Lower leg skin (tissue), 4 donors: Measurements from ENCODE around the gene RCAN2. TPM values are rescaled to one million over a fixed set of nuclear protein-coding genes. Genes with fewer than 3 reads are reported as not detected.

ENCODE experiments used
- DNase-seq, 2 donors: peaks; one replicate each; pipeline ENCODE4 v3.0.0-alpha.2; 2019; ENCODE audit warnings: low spot score in 2 of 2
- H3K4me3 ChIP-seq: fragments of 200-600 bp; sonication (generic); 2 replicates; pipeline ENCODE4 v1.5.1; 2017; ENCODE audit warnings: mild to moderate bottlenecking, low read depth; ENCODE audit not compliant: poor library complexity, severe bottlenecking
- CTCF ChIP-seq, 3 donors: fragments of 450-650 bp; IDR thresholded peaks; one replicate each; pipeline ENCODE4 v1.5.1; 2016; ENCODE audit warnings: antibody characterized with exemption in 3 of 3, mild to moderate bottlenecking in 3 of 3, moderate library complexity in 2 of 3
- POLR2A ChIP-seq, 2 donors: fragments of 450-650 bp; IDR thresholded peaks; one replicate each; pipeline ENCODE4 v1.6.1; 2016 to 2017; ENCODE audit warnings: antibody characterized with exemption in 2 of 2, mild to moderate bottlenecking in 1 of 2, moderate library complexity in 1 of 2
- WGBS, 2 donors: methylation state at CpG; one replicate each; pipeline ENCODE4 v1.1.5; 2018; 5-methylcytosine and 5-hydroxymethylcytosine counted together
- intact Hi-C: fragments of 100-400 bp; cut with DNase I; formaldehyde crosslinking; loops from one replicate; pipeline ENCODE4 v1.15.0; 2023; ENCODE audit warnings: low total_unique reads
- total RNA-seq, 4 donors: library from RNA; depleted of rRNA; stranded (reverse); fragments of >200 nt; gene quantifications; one replicate each; pipeline ENCODE4 v1.1.0, GENCODE V29; 2016

Gene RCAN2
- total RNA-seq, 4 donors from 2014 or later, result 3.7 to 18.7 (median 12.8) TPM

GRCh38 chr6:46331461-46331860 lies 159.8 kb downstream of the RCAN2 start:
- no peak for DNase-seq
- no peak overlapping the region for H3K4me3 ChIP-seq
- TF ChIP-seq CTCF (IDR thresholded peaks at IDR 0.05), result no peak
- TF ChIP-seq POLR2A (IDR thresholded peaks at IDR 0.05), result no peak
- intact Hi-C loops, result no loop called here

- 29 to 44% methylated on average over 2 of the region's 2 CpGs for WGBS, 2 donors
- intact Hi-C loops, result no loop called here
These were observed 161.7 kb downstream of the RCAN2 start for GRCh38 chr6:46329568-46329967.

GRCh38 chr6:46327779-46328178 lies 163.5 kb downstream of the RCAN2 start:
- intact Hi-C loops, result no loop called here
- TF ChIP-seq POLR2A (IDR thresholded peaks at IDR 0.05), result no peak
- no peak for TF ChIP-seq CTCF (IDR thresholded peaks at IDR 0.05)
- H3K4me3 ChIP-seq, result no peak overlapping the region
- 55 to 72% methylated on average over 3 of the region's 3 CpGs for WGBS, 2 donors
- DNase-seq, result no peak

More at GRCh38 chr6:46329568-46329967, 161.7 kb downstream of the RCAN2 start:
- no peak for DNase-seq
- H3K4me3 ChIP-seq, result no peak overlapping the region
- TF ChIP-seq CTCF (IDR thresholded peaks at IDR 0.05) (no peak), POLR2A (IDR thresholded peaks at IDR 0.05) (no peak)

GRCh38 chr6:46325561-46326530 lies 165.4 kb downstream of the RCAN2 start:
- DNase-seq, result no peak
- 46 to 54% methylated on average over 21 of the region's 21 CpGs for WGBS, 2 donors
- H3K4me3 ChIP-seq, result no peak overlapping the region
- intact Hi-C loops, result loop anchor here (1.0 kb wide), 1 partner anchor 38 kb away; no protein-coding TSS in a partner anchor
- no peak for TF ChIP-seq POLR2A (IDR thresholded peaks at IDR 0.05)
- no peak for TF ChIP-seq CTCF (IDR thresholded peaks at IDR 0.05)

GRCh38 chr6:46324706-46325105 lies 166.5 kb downstream of the RCAN2 start:
- 90 to 92% methylated on average over 2 of the region's 2 CpGs for WGBS, 2 donors
- TF ChIP-seq CTCF (IDR thresholded peaks at IDR 0.05) (no peak), POLR2A (IDR thresholded peaks at IDR 0.05) (no peak)
- H3K4me3 ChIP-seq, result no peak overlapping the region
- intact Hi-C loops, result loop anchor here (1.0 kb wide), 1 partner anchor 40 kb away; no protein-coding TSS in a partner anchor
- DNase-seq, result no peak
